ENCODE data around the gene REP15.
A peak's percentile ranks its signal among the peaks of the same experiment; 100 is the strongest.
"Not testable (repeated sequence)": the region's sequence is repeated elsewhere in the genome, so short reads cannot be mapped to it uniquely, and the experiment has no call there.

Gene REP15, protein sequence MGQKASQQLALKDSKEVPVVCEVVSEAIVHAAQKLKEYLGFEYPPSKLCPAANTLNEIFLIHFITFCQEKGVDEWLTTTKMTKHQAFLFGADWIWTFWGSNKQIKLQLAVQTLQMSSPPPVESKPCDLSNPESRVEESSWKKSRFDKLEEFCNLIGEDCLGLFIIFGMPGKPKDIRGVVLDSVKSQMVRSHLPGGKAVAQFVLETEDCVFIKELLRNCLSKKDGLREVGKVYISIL

DNA sequence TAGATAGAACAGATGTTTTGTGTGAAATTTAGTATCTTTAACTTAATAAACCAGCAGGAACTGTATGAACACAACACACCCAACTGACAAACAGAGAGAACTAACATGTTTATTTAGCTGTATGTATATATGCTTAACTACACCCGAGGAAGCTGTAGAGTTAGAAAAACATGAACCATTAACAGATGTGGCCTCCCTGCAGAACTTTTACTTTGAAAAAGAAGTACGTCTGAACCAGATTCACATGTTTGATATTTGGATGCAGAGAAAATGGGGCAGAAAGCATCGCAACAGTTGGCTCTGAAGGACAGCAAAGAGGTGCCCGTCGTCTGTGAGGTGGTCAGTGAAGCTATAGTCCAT lies at the start of gene REP15:
Gene REP15 (plus strand): TSS at position 155 of the 360 bp plus-strand sequence. CDS start 116 bp downstream, at position 271.
- no peak within 1 kb of the TSS for H3K4me3 ChIP-seq (ENCODE audit: low read depth, low read length)
- no peak for DNase-seq (ENCODE audit: low read depth)
- TF ChIP-seq, protein P1, sequence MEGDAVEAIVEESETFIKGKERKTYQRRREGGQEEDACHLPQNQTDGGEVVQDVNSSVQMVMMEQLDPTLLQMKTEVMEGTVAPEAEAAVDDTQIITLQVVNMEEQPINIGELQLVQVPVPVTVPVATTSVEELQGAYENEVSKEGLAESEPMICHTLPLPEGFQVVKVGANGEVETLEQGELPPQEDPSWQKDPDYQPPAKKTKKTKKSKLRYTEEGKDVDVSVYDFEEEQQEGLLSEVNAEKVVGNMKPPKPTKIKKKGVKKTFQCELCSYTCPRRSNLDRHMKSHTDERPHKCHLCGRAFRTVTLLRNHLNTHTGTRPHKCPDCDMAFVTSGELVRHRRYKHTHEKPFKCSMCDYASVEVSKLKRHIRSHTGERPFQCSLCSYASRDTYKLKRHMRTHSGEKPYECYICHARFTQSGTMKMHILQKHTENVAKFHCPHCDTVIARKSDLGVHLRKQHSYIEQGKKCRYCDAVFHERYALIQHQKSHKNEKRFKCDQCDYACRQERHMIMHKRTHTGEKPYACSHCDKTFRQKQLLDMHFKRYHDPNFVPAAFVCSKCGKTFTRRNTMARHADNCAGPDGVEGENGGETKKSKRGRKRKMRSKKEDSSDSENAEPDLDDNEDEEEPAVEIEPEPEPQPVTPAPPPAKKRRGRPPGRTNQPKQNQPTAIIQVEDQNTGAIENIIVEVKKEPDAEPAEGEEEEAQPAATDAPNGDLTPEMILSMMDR (IDR thresholded peaks at IDR 0.05; ENCODE audit: low read depth, low read length, missing control alignments) = no peak

DNA sequence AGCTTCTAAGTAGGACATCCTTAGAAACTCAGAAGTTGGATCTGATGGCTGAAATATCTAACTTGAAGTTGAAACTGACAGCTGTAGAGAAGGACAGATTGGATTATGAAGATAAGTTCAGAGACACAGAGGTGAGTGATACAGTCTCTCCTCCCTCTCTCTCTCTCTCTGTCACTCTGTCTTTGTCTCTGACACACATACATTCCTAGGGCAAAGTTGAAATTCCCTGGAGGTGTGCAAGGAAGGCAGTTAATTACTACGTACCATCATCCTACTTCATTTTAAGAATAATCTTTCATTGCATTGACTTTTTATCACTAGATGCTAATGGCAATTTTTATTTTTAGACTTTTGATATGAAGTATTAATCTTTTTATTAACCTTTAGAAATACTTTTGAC lies 46.2 kb upstream of the REP15 start:
- H3K4me3 ChIP-seq (ENCODE audit: low read depth, low read length) = no peak overlapping the region
- TF ChIP-seq, protein P1 (IDR thresholded peaks at IDR 0.05; ENCODE audit: low read depth, low read length, missing control alignments) = no peak
- DNase-seq (ENCODE audit: low read depth) = no peak

DNA sequence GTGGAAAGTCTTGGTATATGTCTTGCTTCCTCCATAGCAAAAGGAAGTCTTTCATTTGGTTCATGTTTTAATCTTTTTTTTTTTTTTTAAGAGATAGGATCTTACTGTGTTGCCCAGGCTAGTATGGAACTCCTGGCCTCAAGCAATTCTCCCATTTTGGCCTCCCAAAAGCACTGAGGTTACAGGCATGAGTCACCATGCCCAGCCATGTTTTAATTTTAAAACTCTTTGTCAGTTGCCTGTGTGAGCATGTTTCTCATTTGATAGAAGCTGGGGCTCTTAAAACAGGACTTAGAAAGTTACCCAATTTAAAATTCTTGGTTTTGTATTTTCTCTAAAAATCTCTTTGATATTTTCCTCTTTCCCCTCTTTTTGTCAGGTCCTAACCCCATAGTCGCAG lies 45.0 kb upstream of the REP15 start:
- no peak overlapping the region for H3K4me3 ChIP-seq (ENCODE audit: low read depth, low read length)
- no peak for DNase-seq (ENCODE audit: low read depth)
- TF ChIP-seq, protein P1 (IDR thresholded peaks at IDR 0.05; ENCODE audit: low read depth, low read length, missing control alignments) = no peak

DNA sequence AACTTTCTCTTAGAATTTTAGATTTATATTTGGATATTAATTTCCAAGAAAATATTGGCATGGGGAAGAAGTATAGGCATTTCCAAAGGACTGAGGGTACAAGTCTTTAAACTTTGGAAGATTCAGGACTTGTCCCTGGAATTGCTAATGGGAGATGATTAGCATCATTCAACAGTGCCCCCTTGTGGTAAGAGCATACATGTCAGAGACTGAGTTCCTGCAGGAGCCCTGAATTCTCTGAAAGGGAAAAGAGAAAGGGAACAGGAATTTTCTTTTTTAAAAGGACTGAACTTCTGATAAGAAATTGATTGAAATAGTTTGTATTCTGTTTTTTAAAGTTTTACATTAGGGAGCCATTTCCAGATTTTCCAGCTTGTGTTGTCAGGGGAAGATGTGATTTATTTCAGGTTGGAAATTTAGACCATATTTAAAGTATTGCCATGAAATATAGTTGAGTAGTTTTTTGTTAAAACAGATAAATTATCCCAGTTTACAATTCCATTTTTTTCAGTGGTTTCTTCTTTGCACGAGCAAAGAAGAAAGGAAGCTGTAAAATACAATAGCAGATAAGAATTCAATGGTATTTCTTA lies 44.0 kb upstream of the REP15 start:
- DNase-seq (ENCODE audit: low read depth) = peak; percentile 29
- TF ChIP-seq, protein P1 (IDR thresholded peaks at IDR 0.05; ENCODE audit: low read depth, low read length, missing control alignments) = peak; percentile 82
- no peak overlapping the region for H3K4me3 ChIP-seq (ENCODE audit: low read depth, low read length)

DNA sequence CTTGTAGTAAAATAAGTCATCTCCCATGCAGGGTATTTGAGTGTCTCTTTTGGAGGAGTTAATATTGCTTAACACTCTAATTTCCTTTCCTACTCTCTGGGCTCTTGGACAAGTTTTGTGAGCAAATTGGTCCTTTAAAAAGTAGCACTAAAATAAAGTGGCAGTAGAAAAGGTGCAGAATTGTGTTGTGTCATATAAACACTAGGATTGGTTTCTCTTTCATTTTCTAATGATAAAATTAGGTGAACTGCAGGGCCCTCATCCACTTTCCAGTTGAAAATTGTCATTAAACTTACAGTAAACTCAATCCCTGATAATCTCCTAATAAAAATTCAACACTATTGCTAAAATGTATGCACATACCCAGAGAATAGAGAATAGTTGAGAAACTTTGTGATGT lies 42.6 kb upstream of the REP15 start:
- TF ChIP-seq, protein P1 (IDR thresholded peaks at IDR 0.05; ENCODE audit: low read depth, low read length, missing control alignments) = no peak
- no peak for DNase-seq (ENCODE audit: low read depth)
- H3K4me3 ChIP-seq (ENCODE audit: low read depth, low read length) = no peak overlapping the region

DNA sequence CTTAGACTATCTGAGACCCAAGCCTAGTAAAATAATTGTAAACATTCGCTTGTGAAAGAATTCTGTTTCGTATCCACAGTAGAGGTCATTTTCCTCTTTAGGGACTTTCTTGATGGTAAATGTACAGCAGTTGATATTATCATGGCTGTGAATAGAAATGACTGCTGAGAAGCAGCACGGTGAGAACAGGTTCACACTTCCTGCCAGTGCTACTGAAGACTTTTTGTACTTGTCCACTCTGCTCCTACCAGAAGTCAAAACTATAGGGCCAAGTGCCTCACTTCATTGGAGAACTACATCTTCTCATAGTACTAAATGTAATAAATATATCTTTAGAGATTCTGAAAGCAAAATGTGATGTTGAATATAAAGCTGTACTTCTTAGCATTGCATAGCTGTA lies 40.8 kb upstream of the REP15 start:
- H3K4me3 ChIP-seq (ENCODE audit: low read depth, low read length); DNase-seq (ENCODE audit: low read depth): not testable (repeated sequence)

DNA sequence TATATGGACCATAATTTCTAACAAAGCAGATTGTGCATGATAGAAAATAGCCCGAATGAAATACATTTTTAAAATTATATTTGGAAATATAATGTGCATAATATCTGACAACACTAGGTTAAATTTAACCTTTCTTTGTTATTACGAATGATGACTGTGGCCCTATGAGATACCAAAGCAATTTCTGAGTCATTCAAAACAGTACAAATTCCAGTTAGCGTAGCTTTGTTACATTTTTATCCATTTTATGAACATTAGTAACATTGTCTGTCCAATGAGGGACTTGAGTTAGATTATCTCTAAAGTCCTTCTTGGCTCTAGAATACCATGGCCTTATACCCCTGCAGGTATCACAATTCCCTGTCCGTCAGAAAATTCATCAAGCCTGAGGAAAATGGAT lies 39.0 kb upstream of the REP15 start:
- DNase-seq (ENCODE audit: low read depth) = no peak
- no peak overlapping the region for H3K4me3 ChIP-seq (ENCODE audit: low read depth, low read length)
- TF ChIP-seq, protein P1 (IDR thresholded peaks at IDR 0.05; ENCODE audit: low read depth, low read length, missing control alignments) = no peak

Data from GM12864 (cell line).